ENCODE data around the gene C1QTNF8. TPM values are rescaled to one million over a fixed set of nuclear protein-coding genes. Genes with fewer than 3 reads are reported as not detected.

C1QTNF8 gene
- total RNA-seq, 1 experiment from 2014 or later, result not detected

- intact Hi-C loops (cut with micrococcal nuclease; ENCODE audit: unreplicated experiment), result no loop called here
- Histone ChIP-seq H3K4me3 (no peak overlapping the region), H3K79me2 (ENCODE audit: low read depth) (no peaks in the 10 kb centered on the region), H3K4me1 (replicated peaks; ENCODE audit: insufficient read depth) (no peaks in the 10 kb centered on the region), H3K9me3 (ENCODE audit: insufficient read depth, low read depth) (no peaks in the 10 kb centered on the region), H3K27ac (no peak overlapping the region), H3K9me2 (ENCODE audit: insufficient read depth) (no peaks in the 10 kb centered on the region), H2AFZ (no peak overlapping the region), H3K36me3 (ENCODE audit: low read depth) (no peaks in the 10 kb centered on the region), H3K27me3 (ENCODE audit: insufficient read depth, low read depth) (peaks cover 90% of the 10 kb centered on the region), H3F3A (ENCODE audit: insufficient read depth, low read depth) (no peaks in the 10 kb centered on the region), H3K4me2 (no peak overlapping the region), H4K20me1 (ENCODE audit: insufficient read depth) (0 out of 2 replicates have a peak, but pooled peaks cover 3% of the 10 kb centered on the region)
- ChIA-PET POLR2A (ENCODE audit: unreplicated experiment) (no interaction called here), CTCF (interaction anchor here (0.5 kb wide), 1 partner anchor 101 kb away, joined by 3 read pairs; the partner anchor contains the start of gene TPSG1)
- BruUV-seq (replicated peaks), result no TSS peak
- TF ChIP-seq EZH2 (IDR thresholded peaks at IDR 0.05; ENCODE audit: low read depth) (no peak), CTCF (conservative IDR thresholded peaks at IDR 0.05) (no peak)
- no peak for DNase-seq
Observed at GRCh38 chr16:1123525-1124230, 27.6 kb upstream of the C1QTNF8 start.

GRCh38 chr16:1122398-1122765 is 26.3 kb upstream of the C1QTNF8 start:
- TF ChIP-seq CTCF (conservative IDR thresholded peaks at IDR 0.05) (no peak), EZH2 (IDR thresholded peaks at IDR 0.05; ENCODE audit: low read depth) (no peak)
- Histone ChIP-seq H3K4me1 (replicated peaks; ENCODE audit: insufficient read depth) (no peaks in the 10 kb centered on the region), H4K20me1 (ENCODE audit: insufficient read depth) (0 out of 2 replicates have a peak, but pooled peaks cover 3% of the 10 kb centered on the region), H3F3A (ENCODE audit: insufficient read depth, low read depth) (no peaks in the 10 kb centered on the region), H3K79me2 (ENCODE audit: low read depth) (no peaks in the 10 kb centered on the region), H3K36me3 (ENCODE audit: low read depth) (no peaks in the 10 kb centered on the region), H2AFZ (no peak overlapping the region), H3K9me2 (ENCODE audit: insufficient read depth) (no peaks in the 10 kb centered on the region), H3K27me3 (ENCODE audit: insufficient read depth, low read depth) (peaks cover 94% of the 10 kb centered on the region), H3K27ac (no peak overlapping the region), H3K9me3 (ENCODE audit: insufficient read depth, low read depth) (no peaks in the 10 kb centered on the region), H3K4me3 (no peak overlapping the region), H3K4me2 (no peak overlapping the region)
- intact Hi-C loops (cut with micrococcal nuclease; ENCODE audit: unreplicated experiment), result no loop called here
- DNase-seq, result no peak
- no TSS peak for BruUV-seq (replicated peaks)
- ChIA-PET POLR2A (ENCODE audit: unreplicated experiment) (no interaction called here), CTCF (no interaction called here)

- Histone ChIP-seq H3K4me1 (replicated peaks; ENCODE audit: insufficient read depth) (no peaks in the 10 kb centered on the region), H3K36me3 (ENCODE audit: low read depth) (no peaks in the 10 kb centered on the region), H2AFZ (no peak overlapping the region), H3K27ac (no peak overlapping the region), H3K27me3 (ENCODE audit: insufficient read depth, low read depth) (peaks cover 92% of the 10 kb centered on the region), H4K20me1 (ENCODE audit: insufficient read depth) (0 out of 2 replicates have a peak, but pooled peaks cover 3% of the 10 kb centered on the region), H3F3A (ENCODE audit: insufficient read depth, low read depth) (no peaks in the 10 kb centered on the region), H3K4me3 (no peak overlapping the region), H3K9me3 (ENCODE audit: insufficient read depth, low read depth) (no peaks in the 10 kb centered on the region), H3K9me2 (ENCODE audit: insufficient read depth) (no peaks in the 10 kb centered on the region), H3K79me2 (ENCODE audit: low read depth) (no peaks in the 10 kb centered on the region), H3K4me2 (no peak overlapping the region)
- no peak for DNase-seq
- CTCF ChIA-PET, result interaction anchor here (0.6 kb wide), 1 partner anchor 18 kb away, joined by 3 read pairs; no protein-coding TSS in a partner anchor
- POLR2A ChIA-PET (ENCODE audit: unreplicated experiment), result no interaction called here
- BruUV-seq (replicated peaks), result no TSS peak
- TF ChIP-seq EZH2 (IDR thresholded peaks at IDR 0.05; ENCODE audit: low read depth), result no peak
- TF ChIP-seq CTCF (conservative IDR thresholded peaks at IDR 0.05), result no peak
- intact Hi-C loops (cut with micrococcal nuclease; ENCODE audit: unreplicated experiment), result no loop called here
Observed at GRCh38 chr16:1121601-1122397, 25.8 kb upstream of the C1QTNF8 start.

Measured in PC-9 (cell line).